DMS53 treated with DMSO at 0.1 percent for 48 hours (cell line): ENCODE results near the gene ABCC10.
"Not testable (repeated sequence)": the region's sequence is repeated elsewhere in the genome, so short reads cannot be mapped to it uniquely, and the experiment has no call there.

Source experiments
- DNase-seq: peaks from one replicate; lab custom pipeline; 2025; ENCODE audit not compliant: unreplicated experiment; lab: John Stamatoyannopoulos, UW

ABCC10 gene

GRCh38 chr6:43410776-43411175 lies 16.6 kb upstream of the ABCC10 start:
- DNase-seq = not testable (repeated sequence)

- DNase-seq = no peak
Measured at GRCh38 chr6:43412541-43412940, 14.8 kb upstream of the ABCC10 start.

- DNase-seq = no peak
Measured at GRCh38 chr6:43413002-43413401, 14.3 kb upstream of the ABCC10 start.

GRCh38 chr6:43415275-43415674 lies 12.1 kb upstream of the ABCC10 start:
- DNase-seq = not testable (repeated sequence)

- no peak for DNase-seq
Measured at GRCh38 chr6:43416935-43417334, 10.4 kb upstream of the ABCC10 start.

GRCh38 chr6:43420012-43420709 lies 7.2 kb upstream of the ABCC10 start:
- no peak for DNase-seq

GRCh38 chr6:43421831-43422230 lies 5.5 kb upstream of the ABCC10 start:
- no peak for DNase-seq

GRCh38 chr6:43425083-43425482 lies 2.3 kb upstream of the ABCC10 start:
- DNase-seq = not testable (repeated sequence)

GRCh38 chr6:43426928-43427405 lies 374 bp upstream of the ABCC10 start:
- no peak for DNase-seq

- DNase-seq = no peak
Measured at GRCh38 chr6:43428112-43428570, 800 bp downstream of the ABCC10 start.

GRCh38 chr6:43428874-43429273 lies 1.5 kb downstream of the ABCC10 start:
- DNase-seq = no peak

- DNase-seq = no peak
Measured at GRCh38 chr6:43432009-43432945, 4.9 kb downstream of the ABCC10 start.

GRCh38 chr6:43433148-43433547 lies 5.8 kb downstream of the ABCC10 start:
- no peak for DNase-seq

- no peak for DNase-seq
Measured at GRCh38 chr6:43434001-43434840, 6.9 kb downstream of the ABCC10 start.

GRCh38 chr6:43434943-43435342 lies 7.6 kb downstream of the ABCC10 start:
- no peak for DNase-seq

GRCh38 chr6:43435682-43436437 lies 8.5 kb downstream of the ABCC10 start:
- DNase-seq = no peak

GRCh38 chr6:43436577-43437282 lies 9.4 kb downstream of the ABCC10 start:
- peak; percentile 6 for DNase-seq

GRCh38 chr6:43437700-43438099 lies 10.4 kb downstream of the ABCC10 start:
- no peak for DNase-seq

GRCh38 chr6:43442935-43443334 lies 15.6 kb downstream of the ABCC10 start:
- DNase-seq = no peak

- DNase-seq = no peak
Measured at GRCh38 chr6:43444036-43444435, 16.7 kb downstream of the ABCC10 start.
